Measurements from ENCODE around the gene ERBIN. TPM values are rescaled to one million over a fixed set of nuclear protein-coding genes. Genes with fewer than 3 reads are reported as not detected.
A peak's percentile ranks its signal among the peaks of the same experiment; 100 is the strongest.

The ERBIN gene
- total and polyA plus RNA-seq, 9 of the 15 experiments (the other 6 are each of a cell fraction or from before 2014, with no cell fraction given), result 11.9 to 72.8 (median 41.7) TPM

- TF ChIP-seq KLF13 (tag; IDR thresholded peaks at IDR 0.05; ENCODE audit: borderline replicate concordance, low read depth) (no peak), PML (IDR thresholded peaks at IDR 0.05; ENCODE audit: low read length) (0 out of 2 replicates have a peak, but pooled peaks have one; percentile 9), KDM5B (IDR thresholded peaks at IDR 0.05; ENCODE audit: insufficient replicate concordance, low read depth, low read length) (no peak), E2F3 (CRISPR knock-in tag; IDR thresholded peaks at IDR 0.05) (no peak), ZNF561 (CRISPR knock-in tag; conservative IDR thresholded peaks at IDR 0.05) (no peak), BCOR (IDR thresholded peaks at IDR 0.05) (0 out of 2 replicates have a peak, but pooled peaks have one; percentile 6), ATF1 (CRISPR knock-in tag; IDR thresholded peaks at IDR 0.05) (no peak), ATF1 (tag; IDR thresholded peaks at IDR 0.05) (0 out of 2 replicates have a peak, but pooled peaks have one; percentile 21), VEZF1 (CRISPR knock-in tag; IDR thresholded peaks at IDR 0.05) (no peak), EP300 (IDR thresholded peaks at IDR 0.05; ENCODE audit: low read length) (peak; percentile 21; the same call in 1 of the 2 replicates), RBM15 (IDR thresholded peaks at IDR 0.05; ENCODE audit: insufficient read depth, low read length) (no peak), RUNX1 (IDR thresholded peaks at IDR 0.05; ENCODE audit: low read depth) (no peak), CHD2 (IDR thresholded peaks at IDR 0.05; ENCODE audit: low read depth, low read length) (peak; percentile 57), FOXO4 (CRISPR knock-in tag; IDR thresholded peaks at IDR 0.05) (no peak), MCM3 (IDR thresholded peaks at IDR 0.05) (no peak), GATAD2A (IDR thresholded peaks at IDR 0.05) (0 out of 2 replicates have a peak, but pooled peaks have one; percentile 45), MNT (conservative IDR thresholded peaks at IDR 0.05) (no peak), MAFK (IDR thresholded peaks at IDR 0.05; ENCODE audit: low read length) (no peak), FIP1L1 (IDR thresholded peaks at IDR 0.05; ENCODE audit: low read depth, low read length, poor library complexity, severe bottlenecking) (peak; percentile 39), ZNF175 (CRISPR knock-in tag; IDR thresholded peaks at IDR 0.05; ENCODE audit: low read depth) (no peak), ZNF316 (IDR thresholded peaks at IDR 0.05) (no peak), ATF4 (CRISPR knock-in tag; IDR thresholded peaks at IDR 0.05) (no peak), SAFB2 (IDR thresholded peaks at IDR 0.05; ENCODE audit: borderline replicate concordance, low read depth, low read length, severe bottlenecking) (no peak), SMARCA5 (IDR thresholded peaks at IDR 0.05) (no peak), ILK (tag; IDR thresholded peaks at IDR 0.05; ENCODE audit: borderline replicate concordance, low read depth) (no peak), BRD9 (IDR thresholded peaks at IDR 0.05; ENCODE audit: low read depth, partially characterized antibody) (no peak), TAF7 (tag; IDR thresholded peaks at IDR 0.05) (0 out of 2 replicates have a peak, but pooled peaks have one; percentile 37)
These were observed at the start of gene ERBIN (continued) for GRCh38 chr5:65926276-65926783.

All from K562 (cell line).